ENCODE results near the gene TRA2A. TPM values are rescaled to one million over a fixed set of nuclear protein-coding genes. Genes with fewer than 3 reads are reported as not detected.

Gene TRA2A
- total and polyA plus RNA-seq, 9 of the 15 experiments (the other 6 are each of a cell fraction or from before 2014, with no cell fraction given): 22.7 to 210 (median 73.9) TPM

DNA sequence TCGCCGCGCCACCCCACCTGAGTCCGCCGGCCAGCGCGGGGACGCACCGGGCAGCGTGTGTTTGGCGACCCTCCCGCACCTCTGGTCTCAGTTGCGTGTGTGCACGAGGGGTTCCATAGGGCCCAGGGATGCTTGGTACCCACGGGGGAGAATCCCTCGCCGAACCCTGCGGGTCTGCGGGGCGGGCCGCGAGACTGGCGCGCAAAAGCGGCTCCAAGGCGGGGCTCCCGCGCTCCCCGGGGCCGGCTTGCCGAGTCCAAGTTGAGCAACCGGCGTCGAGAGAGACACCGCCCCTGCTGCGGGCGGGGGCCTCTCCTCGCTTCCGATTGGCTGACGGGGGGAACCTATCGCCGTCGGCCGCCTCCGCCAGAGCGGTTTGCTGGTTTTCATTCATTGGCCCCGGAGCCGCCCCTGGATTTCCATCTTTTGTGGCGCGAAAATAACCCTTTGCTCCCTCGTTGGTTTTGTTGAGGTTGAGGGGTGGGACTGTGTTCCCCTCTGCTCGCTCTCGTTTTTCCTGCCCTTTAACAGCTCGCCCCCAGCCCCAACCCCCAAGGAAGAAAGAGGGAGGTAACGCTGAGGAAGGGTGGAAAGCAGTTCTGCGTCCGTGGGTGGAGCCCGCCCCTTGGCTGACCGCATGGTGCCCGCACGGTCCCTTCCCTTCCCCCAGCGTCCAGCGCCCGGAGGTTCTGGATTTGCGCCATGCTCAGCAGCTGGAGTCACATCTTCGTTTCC is 57.5 kb downstream of the TRA2A start (continued):
- TF ChIP-seq, protein P1, sequence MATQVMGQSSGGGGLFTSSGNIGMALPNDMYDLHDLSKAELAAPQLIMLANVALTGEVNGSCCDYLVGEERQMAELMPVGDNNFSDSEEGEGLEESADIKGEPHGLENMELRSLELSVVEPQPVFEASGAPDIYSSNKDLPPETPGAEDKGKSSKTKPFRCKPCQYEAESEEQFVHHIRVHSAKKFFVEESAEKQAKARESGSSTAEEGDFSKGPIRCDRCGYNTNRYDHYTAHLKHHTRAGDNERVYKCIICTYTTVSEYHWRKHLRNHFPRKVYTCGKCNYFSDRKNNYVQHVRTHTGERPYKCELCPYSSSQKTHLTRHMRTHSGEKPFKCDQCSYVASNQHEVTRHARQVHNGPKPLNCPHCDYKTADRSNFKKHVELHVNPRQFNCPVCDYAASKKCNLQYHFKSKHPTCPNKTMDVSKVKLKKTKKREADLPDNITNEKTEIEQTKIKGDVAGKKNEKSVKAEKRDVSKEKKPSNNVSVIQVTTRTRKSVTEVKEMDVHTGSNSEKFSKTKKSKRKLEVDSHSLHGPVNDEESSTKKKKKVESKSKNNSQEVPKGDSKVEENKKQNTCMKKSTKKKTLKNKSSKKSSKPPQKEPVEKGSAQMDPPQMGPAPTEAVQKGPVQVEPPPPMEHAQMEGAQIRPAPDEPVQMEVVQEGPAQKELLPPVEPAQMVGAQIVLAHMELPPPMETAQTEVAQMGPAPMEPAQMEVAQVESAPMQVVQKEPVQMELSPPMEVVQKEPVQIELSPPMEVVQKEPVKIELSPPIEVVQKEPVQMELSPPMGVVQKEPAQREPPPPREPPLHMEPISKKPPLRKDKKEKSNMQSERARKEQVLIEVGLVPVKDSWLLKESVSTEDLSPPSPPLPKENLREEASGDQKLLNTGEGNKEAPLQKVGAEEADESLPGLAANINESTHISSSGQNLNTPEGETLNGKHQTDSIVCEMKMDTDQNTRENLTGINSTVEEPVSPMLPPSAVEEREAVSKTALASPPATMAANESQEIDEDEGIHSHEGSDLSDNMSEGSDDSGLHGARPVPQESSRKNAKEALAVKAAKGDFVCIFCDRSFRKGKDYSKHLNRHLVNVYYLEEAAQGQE (IDR thresholded peaks at IDR 0.05; ENCODE audit: borderline replicate concordance): peak; percentile 31; the same call in 1 of the 2 replicates
- TF ChIP-seq, protein P1 (CRISPR knock-in tag; IDR thresholded peaks at IDR 0.05; ENCODE audit: low read depth): peak; percentile 75; the same call in 1 of the 2 replicates
- peak; percentile 20 for TF ChIP-seq SETDB1 (IDR thresholded peaks at IDR 0.05; ENCODE audit: low read length)
- TF ChIP-seq ESRRA (IDR thresholded peaks at IDR 0.05; ENCODE audit: borderline replicate concordance, low read depth): peak; percentile 66; the same call in 1 of the 2 replicates
- TF ChIP-seq, protein P2, sequence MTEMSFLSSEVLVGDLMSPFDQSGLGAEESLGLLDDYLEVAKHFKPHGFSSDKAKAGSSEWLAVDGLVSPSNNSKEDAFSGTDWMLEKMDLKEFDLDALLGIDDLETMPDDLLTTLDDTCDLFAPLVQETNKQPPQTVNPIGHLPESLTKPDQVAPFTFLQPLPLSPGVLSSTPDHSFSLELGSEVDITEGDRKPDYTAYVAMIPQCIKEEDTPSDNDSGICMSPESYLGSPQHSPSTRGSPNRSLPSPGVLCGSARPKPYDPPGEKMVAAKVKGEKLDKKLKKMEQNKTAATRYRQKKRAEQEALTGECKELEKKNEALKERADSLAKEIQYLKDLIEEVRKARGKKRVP (CRISPR knock-in tag; IDR thresholded peaks at IDR 0.05): peak; percentile 57; the same call in 1 of the 2 replicates
- TF ChIP-seq POLR2H (tag; IDR thresholded peaks at IDR 0.05; ENCODE audit: low read depth): no peak; the same call in 1 of the 2 replicates
- no peak for TF ChIP-seq PHTF2 (CRISPR knock-in tag; IDR thresholded peaks at IDR 0.05)
- TF ChIP-seq ELF2 (CRISPR knock-in tag; IDR thresholded peaks at IDR 0.05): no peak
- peak; percentile 73 for TF ChIP-seq ZBTB17 (CRISPR knock-in tag; IDR thresholded peaks at IDR 0.05)
- TF ChIP-seq, protein P3, sequence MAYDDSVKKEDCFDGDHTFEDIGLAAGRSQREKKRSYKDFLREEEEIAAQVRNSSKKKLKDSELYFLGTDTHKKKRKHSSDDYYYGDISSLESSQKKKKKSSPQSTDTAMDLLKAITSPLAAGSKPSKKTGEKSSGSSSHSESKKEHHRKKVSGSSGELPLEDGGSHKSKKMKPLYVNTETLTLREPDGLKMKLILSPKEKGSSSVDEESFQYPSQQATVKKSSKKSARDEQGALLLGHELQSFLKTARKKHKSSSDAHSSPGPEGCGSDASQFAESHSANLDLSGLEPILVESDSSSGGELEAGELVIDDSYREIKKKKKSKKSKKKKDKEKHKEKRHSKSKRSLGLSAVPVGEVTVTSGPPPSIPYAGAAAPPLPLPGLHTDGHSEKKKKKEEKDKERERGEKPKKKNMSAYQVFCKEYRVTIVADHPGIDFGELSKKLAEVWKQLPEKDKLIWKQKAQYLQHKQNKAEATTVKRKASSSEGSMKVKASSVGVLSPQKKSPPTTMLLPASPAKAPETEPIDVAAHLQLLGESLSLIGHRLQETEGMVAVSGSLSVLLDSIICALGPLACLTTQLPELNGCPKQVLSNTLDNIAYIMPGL (CRISPR knock-in tag; IDR thresholded peaks at IDR 0.05): peak; percentile 30; the same call in 1 of the 2 replicates
- TF ChIP-seq, protein P4, sequence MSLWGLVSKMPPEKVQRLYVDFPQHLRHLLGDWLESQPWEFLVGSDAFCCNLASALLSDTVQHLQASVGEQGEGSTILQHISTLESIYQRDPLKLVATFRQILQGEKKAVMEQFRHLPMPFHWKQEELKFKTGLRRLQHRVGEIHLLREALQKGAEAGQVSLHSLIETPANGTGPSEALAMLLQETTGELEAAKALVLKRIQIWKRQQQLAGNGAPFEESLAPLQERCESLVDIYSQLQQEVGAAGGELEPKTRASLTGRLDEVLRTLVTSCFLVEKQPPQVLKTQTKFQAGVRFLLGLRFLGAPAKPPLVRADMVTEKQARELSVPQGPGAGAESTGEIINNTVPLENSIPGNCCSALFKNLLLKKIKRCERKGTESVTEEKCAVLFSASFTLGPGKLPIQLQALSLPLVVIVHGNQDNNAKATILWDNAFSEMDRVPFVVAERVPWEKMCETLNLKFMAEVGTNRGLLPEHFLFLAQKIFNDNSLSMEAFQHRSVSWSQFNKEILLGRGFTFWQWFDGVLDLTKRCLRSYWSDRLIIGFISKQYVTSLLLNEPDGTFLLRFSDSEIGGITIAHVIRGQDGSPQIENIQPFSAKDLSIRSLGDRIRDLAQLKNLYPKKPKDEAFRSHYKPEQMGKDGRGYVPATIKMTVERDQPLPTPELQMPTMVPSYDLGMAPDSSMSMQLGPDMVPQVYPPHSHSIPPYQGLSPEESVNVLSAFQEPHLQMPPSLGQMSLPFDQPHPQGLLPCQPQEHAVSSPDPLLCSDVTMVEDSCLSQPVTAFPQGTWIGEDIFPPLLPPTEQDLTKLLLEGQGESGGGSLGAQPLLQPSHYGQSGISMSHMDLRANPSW (CRISPR knock-in tag; IDR thresholded peaks at IDR 0.05): peak; percentile 81; the same call in 1 of the 2 replicates

Measured in K562 (cell line).